Choroid plexus epithelial cell (primary cell): ENCODE results near the gene EPO.

ENCODE experiments used
- DNase-seq: peaks from one replicate; pipeline ENCODE4 v3.0.0-alpha.2; 2010; ENCODE audit warnings: low read depth
- H3K4me3 ChIP-seq: 2 replicates; pipeline ENCODE4 v1.5.1; 2011; ENCODE audit warnings: low read depth, mild to moderate bottlenecking, control low read depth, low read length, moderate library complexity
- CTCF ChIP-seq: conservative IDR thresholded peaks from 2 replicates; pipeline ENCODE4 v1.5.1; 2011; ENCODE audit warnings: low read depth, mild to moderate bottlenecking, control low read depth, inconsistent platforms, low read length, moderate library complexity

EPO gene

GRCh38 chr7:100687751-100688300 lies 32.4 kb upstream of the EPO start:
- TF ChIP-seq CTCF = no peak
- peak; percentile 34 for DNase-seq
- no peak overlapping the region for H3K4me3 ChIP-seq

- no peak for DNase-seq
- H3K4me3 ChIP-seq = no peak overlapping the region
- TF ChIP-seq CTCF = no peak
Observed at GRCh38 chr7:100688326-100688860, 31.9 kb upstream of the EPO start.

GRCh38 chr7:100689230-100690135 lies 30.8 kb upstream of the EPO start:
- TF ChIP-seq CTCF = no peak
- DNase-seq = no peak
- no peak overlapping the region for H3K4me3 ChIP-seq

GRCh38 chr7:100691676-100692577 lies 28.3 kb upstream of the EPO start:
- TF ChIP-seq CTCF = peak; percentile 88
- H3K4me3 ChIP-seq = peak overlapping the region; percentile 34
- DNase-seq = peak; percentile 79

- H3K4me3 ChIP-seq = peak overlapping the region; percentile 72
- no peak for TF ChIP-seq CTCF
- no peak for DNase-seq
Observed at GRCh38 chr7:100692578-100692961, 27.7 kb upstream of the EPO start.

GRCh38 chr7:100693312-100694097 lies 26.8 kb upstream of the EPO start:
- peak overlapping the region; percentile 72 for H3K4me3 ChIP-seq
- DNase-seq = no peak
- no peak for TF ChIP-seq CTCF
